Peyer's patch (tissue), 4 donors: ENCODE measurements around the gene SAMHD1. TPM values are rescaled to one million over a fixed set of nuclear protein-coding genes. Genes with fewer than 3 reads are reported as not detected.

ENCODE experiments used
- DNase-seq, 3 donors: peaks; one replicate each; pipeline ENCODE4 v3.0.0-alpha.2; 2017 to 2019
- H3K27ac ChIP-seq, 4 donors: fragments of 200-600 bp; sonication (generic); one replicate each; pipeline ENCODE4 v1.5.1; 2016 to 2019
- H3K27me3 ChIP-seq, 2 donors: fragments of 200-600 bp; sonication (generic); one replicate each; pipeline ENCODE4 v1.5.1; 2019
- H3K36me3 ChIP-seq, 3 donors: fragments of 200-600 bp; sonication (generic); one replicate each; pipeline ENCODE4 v1.5.1; 2016 to 2019
- H3K4me1 ChIP-seq, 4 donors: fragments of 200-600 bp; sonication (generic); one replicate each; pipeline ENCODE4 v1.5.1; 2016 to 2019
- H3K4me3 ChIP-seq, 4 donors: fragments of 200-600 bp; sonication (generic); 1 replicate in 3 of 4; 2 replicates in 1 of 4; pipeline ENCODE4 v1.5.1; 2016 to 2019; ENCODE audit warnings: mild to moderate bottlenecking in 1 of 4
- H3K9me3 ChIP-seq, 4 donors: fragments of 200-600 bp; sonication (generic); one replicate each; pipeline ENCODE4 v1.5.1; 2016 to 2019; ENCODE audit warnings: mild to moderate bottlenecking in 1 of 4
- CTCF ChIP-seq, 6 experiments: fragments of 450-650 bp in 4 of 6; fragments of 200-600 bp in 2 of 6; sonication (generic) in 1 of 6; IDR thresholded peaks; one replicate each; pipeline ENCODE4 v1.5.1; 2017 to 2019; ENCODE audit warnings: antibody characterized with exemption in 6 of 6, mild to moderate bottlenecking in 3 of 6, moderate library complexity in 1 of 6
- POLR2A ChIP-seq, 2 donors: fragments of 450-650 bp; IDR thresholded peaks; one replicate each; pipeline ENCODE4 v1.5.1; 2017; ENCODE audit warnings: antibody characterized with exemption in 2 of 2, mild to moderate bottlenecking in 2 of 2, moderate library complexity in 2 of 2
- total RNA-seq, 4 donors: library from RNA; depleted of rRNA; stranded (reverse); fragments of >200 nt; gene quantifications; one replicate each; pipeline ENCODE4 v1.1.0, GENCODE V29; 2016

SAMHD1 gene
- total RNA-seq, 4 donors from 2014 or later, result 26.4 to 195 (median 77.5) TPM

- Histone ChIP-seq H3K36me3 (peaks cover 0 to 51% (median 0%) of the 10 kb centered on the region in 3 donors), H3K27me3 (no peaks in the 10 kb centered on the region), H3K9me3 (no peaks in the 10 kb centered on the region), H3K4me3 (no peak overlapping the region), H3K4me1 (peaks cover 0 to 19% (median 0%) of the 10 kb centered on the region in 4 donors), H3K27ac (peak overlapping the region in 2 of 4 donors; percentile 9 to 48)
- no peak for TF ChIP-seq CTCF (IDR thresholded peaks at IDR 0.05)
- DNase-seq, result no peak
Observed at GRCh38 chr20:36887752-36888090, 63.8 kb downstream of the SAMHD1 start.

GRCh38 chr20:36886859-36887751 is 64.4 kb downstream of the SAMHD1 start:
- peak overlapping the region in 2 of 4 donors; percentile 9 to 48 for H3K27ac ChIP-seq
- peaks cover 0 to 25% (median 0%) of the 10 kb centered on the region in 4 donors for H3K4me1 ChIP-seq
- peak; percentile 76 to 93 (median 90) for DNase-seq
- no peaks in the 10 kb centered on the region for H3K9me3 ChIP-seq
- no peaks in the 10 kb centered on the region for H3K27me3 ChIP-seq
- H3K4me3 ChIP-seq, result no peak overlapping the region
- TF ChIP-seq POLR2A (IDR thresholded peaks at IDR 0.05), result peak in 1 of 2 donors; percentile 27
- peak; percentile 92 to 96 (median 94) for TF ChIP-seq CTCF (IDR thresholded peaks at IDR 0.05)
- H3K36me3 ChIP-seq, result peaks cover 0 to 45% (median 0%) of the 10 kb centered on the region in 3 donors

- TF ChIP-seq CTCF (IDR thresholded peaks at IDR 0.05), result peak in 5 of 6 experiments; percentile 7 to 70 (median 60)
- TF ChIP-seq POLR2A (IDR thresholded peaks at IDR 0.05), result no peak
- Histone ChIP-seq H3K27me3 (no peaks in the 10 kb centered on the region), H3K27ac (no peak overlapping the region), H3K36me3 (peaks cover 0 to 27% (median 0%) of the 10 kb centered on the region in 3 donors), H3K9me3 (no peaks in the 10 kb centered on the region), H3K4me3 (no peak overlapping the region), H3K4me1 (peaks cover 0 to 26% (median 0%) of the 10 kb centered on the region in 4 donors)
- no peak for DNase-seq
Observed at GRCh38 chr20:36885356-36885755, 66.2 kb downstream of the SAMHD1 start.

- no peak for DNase-seq
- Histone ChIP-seq H3K36me3 (peaks cover 0 to 14% (median 0%) of the 10 kb centered on the region in 3 donors), H3K27me3 (no peaks in the 10 kb centered on the region), H3K9me3 (no peaks in the 10 kb centered on the region), H3K27ac (peak overlapping the region in 1 of 4 donors; percentile 16), H3K4me3 (no peak overlapping the region), H3K4me1 (peaks cover 0 to 26% (median 0%) of the 10 kb centered on the region in 4 donors)
- TF ChIP-seq POLR2A (IDR thresholded peaks at IDR 0.05) (no peak), CTCF (IDR thresholded peaks at IDR 0.05) (no peak)
Observed at GRCh38 chr20:36883977-36884535, 67.5 kb downstream of the SAMHD1 start.

- Histone ChIP-seq H3K36me3 (no peaks in the 10 kb centered on the region), H3K27me3 (no peaks in the 10 kb centered on the region), H3K9me3 (no peaks in the 10 kb centered on the region), H3K4me1 (peaks cover 0 to 22% (median 0%) of the 10 kb centered on the region in 4 donors), H3K27ac (peak overlapping the region in 3 of 4 donors; percentile 51 to 96 (median 76)), H3K4me3 (no peak overlapping the region)
- TF ChIP-seq POLR2A (IDR thresholded peaks at IDR 0.05), result peak in 1 of 2 donors; percentile 74
- no peak for TF ChIP-seq CTCF (IDR thresholded peaks at IDR 0.05)
- DNase-seq, result peak in 2 of 3 donors; percentile 64 to 80
Observed at GRCh38 chr20:36881888-36882287, 69.6 kb downstream of the SAMHD1 start.
